Measurements from ENCODE around the gene HELQ.

HELQ gene

DNA sequence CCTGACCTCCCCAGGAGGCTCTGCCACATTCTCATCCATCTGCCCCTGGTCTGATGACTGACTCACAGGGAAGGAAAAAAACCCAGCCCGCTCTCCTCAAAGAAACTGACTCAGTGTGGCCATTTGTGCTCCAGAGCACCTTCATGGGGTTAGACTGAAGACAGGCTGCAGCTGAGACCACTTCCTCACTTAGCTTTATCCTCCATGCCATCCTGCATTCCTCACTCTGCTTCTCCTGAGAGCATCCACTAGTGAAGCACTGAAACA is 85.0 kb downstream of the HELQ start:
- no peak for DNase-seq

- no peak for DNase-seq
Measured at GRCh38 chr4:83369831-83370639, 85.6 kb downstream of the HELQ start.

- DNase-seq: no peak
Measured at GRCh38 chr4:83364312-83364711, 91.3 kb downstream of the HELQ start.

GRCh38 chr4:83362492-83363329 is 92.9 kb downstream of the HELQ start:
- DNase-seq: peak; percentile 1

GRCh38 chr4:83361416-83362103 is 94.1 kb downstream of the HELQ start:
- no peak for DNase-seq

GRCh38 chr4:83360018-83360417 is 95.6 kb downstream of the HELQ start:
- DNase-seq: no peak

DNA sequence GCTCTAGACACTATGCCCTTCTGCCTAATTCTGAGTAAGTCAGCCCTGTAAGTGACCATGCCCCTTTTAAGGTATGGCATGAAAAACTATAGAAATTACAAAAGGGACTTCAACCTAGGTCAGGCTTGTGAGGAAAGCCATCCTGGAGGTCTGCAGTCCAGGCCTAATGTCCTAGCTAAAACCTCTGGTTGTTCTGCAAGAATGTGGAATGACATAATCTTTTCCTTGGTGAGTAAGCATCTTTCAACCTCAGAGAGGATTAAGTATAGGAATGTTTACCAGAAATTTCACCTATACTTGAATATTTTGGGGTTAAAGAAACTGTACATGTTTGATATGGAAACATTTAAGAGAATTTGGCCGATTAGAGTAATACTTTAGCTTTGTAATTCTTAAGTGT is 97.2 kb downstream of the HELQ start:
- no peak for DNase-seq

Data from NCI-H82 (cell line).